Vagina (tissue), 2 donors: ENCODE measurements around the gene NES. TPM values are rescaled to one million over a fixed set of nuclear protein-coding genes. Genes with fewer than 3 reads are reported as not detected.

Experiments
- DNase-seq, 2 donors: peaks; one replicate each; pipeline ENCODE4 v3.0.0-alpha.2; 2017; ENCODE audit errors: extremely low spot score in 2 of 2
- H3K27ac ChIP-seq: fragments of 200-600 bp; sonication (generic); one replicate; pipeline ENCODE4 v1.5.1; 2019
- H3K27me3 ChIP-seq: fragments of 200-600 bp; sonication (generic); one replicate; pipeline ENCODE4 v1.5.1; 2019
- H3K36me3 ChIP-seq, 2 donors: fragments of 200-600 bp; sonication (generic); one replicate each; pipeline ENCODE4 v1.5.1; 2017 to 2019
- H3K4me1 ChIP-seq: fragments of 200-600 bp; sonication (generic); one replicate; pipeline ENCODE4 v1.5.1; 2019
- H3K4me3 ChIP-seq, 2 donors: fragments of 200-600 bp; sonication (generic); 1 replicate in 1 of 2; 2 replicates in 1 of 2; pipeline ENCODE4 v1.5.1; 2016 to 2019
- H3K9me3 ChIP-seq: fragments of 200-600 bp; sonication (generic); one replicate; pipeline ENCODE4 v1.5.1; 2019
- POLR2A ChIP-seq, 2 donors: fragments of 450-650 bp; IDR thresholded peaks; one replicate each; pipeline ENCODE4 v1.6.1; 2017; ENCODE audit warnings: antibody characterized with exemption in 2 of 2, mild to moderate bottlenecking in 2 of 2, moderate library complexity in 2 of 2
- POLR2AphosphoS5 ChIP-seq, 2 donors: sonication (generic); formaldehyde crosslinking; IDR thresholded peaks; one replicate each; pipeline ENCODE4 v1.9.0; 2017; ENCODE audit warnings: antibody characterized with exemption in 2 of 2, mild to moderate bottlenecking in 2 of 2, low read depth in 1 of 2; ENCODE audit not compliant: insufficient read depth in 1 of 2
- intact Hi-C: fragments of 100-400 bp; cut with DNase I; formaldehyde crosslinking; loops from one replicate; pipeline ENCODE4 v1.15.1; 2023
- total RNA-seq: library from RNA; depleted of rRNA; stranded (reverse); fragments of >200 nt; gene quantifications from one replicate; pipeline ENCODE4 v1.2.3, GENCODE V29; 2016
- TF ChIP-seq, protein P1 (sequence below), 3 experiments: fragments of 450-650 bp in 2 of 3; fragments of 200-600 bp in 1 of 3; sonication (generic) in 1 of 3; IDR thresholded peaks; one replicate each; pipeline ENCODE4 v1.5.1; 2017 to 2019; ENCODE audit warnings: antibody characterized with exemption in 3 of 3, mild to moderate bottlenecking in 2 of 3, moderate library complexity in 2 of 3

NES gene
- total RNA-seq, 1 donor from 2014 or later = 16.0 TPM

DNA sequence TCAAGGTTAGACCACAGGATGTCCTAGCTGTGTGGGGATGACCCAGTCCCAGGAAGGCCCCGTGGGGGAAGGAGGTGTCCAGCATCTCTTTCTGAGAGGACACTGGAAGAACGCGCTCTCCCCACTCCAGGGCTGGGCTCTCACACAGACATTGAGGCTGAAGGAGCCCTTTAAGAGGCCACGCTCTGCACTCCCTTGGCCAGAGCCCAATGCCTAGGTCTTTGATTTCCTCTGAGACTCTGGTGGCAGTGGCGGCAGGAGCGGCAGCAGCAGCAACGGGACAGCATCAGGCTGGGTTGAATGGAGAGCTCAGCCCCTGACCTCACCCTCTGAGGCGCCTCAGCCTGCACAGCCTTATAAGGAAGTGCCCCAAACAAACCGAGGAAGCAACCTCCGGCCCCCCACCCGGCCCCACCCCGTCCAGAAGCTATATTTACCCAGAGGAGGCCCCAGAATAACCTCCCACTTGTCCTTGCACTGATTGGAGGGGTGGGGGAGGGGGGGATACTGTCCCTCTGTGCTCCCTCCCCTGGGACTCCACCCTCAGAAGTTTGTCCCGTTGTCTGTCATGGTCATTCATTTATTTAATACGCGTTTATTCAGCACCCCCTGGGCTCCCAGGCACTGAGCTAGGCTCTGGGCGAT lies 12.3 kb downstream of the NES start:
- intact Hi-C loops = loop anchor here (5.0 kb wide), 1 partner anchor 43 kb away; no protein-coding TSS in a partner anchor
- Histone ChIP-seq H3K36me3 (no peaks in the 10 kb centered on the region), H3K9me3 (no peaks in the 10 kb centered on the region), H3K4me3 (no peak overlapping the region), H3K27ac (peak overlapping the region; percentile 85), H3K4me1 (peaks cover 78% of the 10 kb centered on the region), H3K27me3 (no peaks in the 10 kb centered on the region)
- DNase-seq = no peak
- TF ChIP-seq POLR2AphosphoS5 (IDR thresholded peaks at IDR 0.05; ENCODE audit: insufficient read depth in 1 of 2, low read depth in 1 of 2) = peak in 1 of 2 donors; percentile 32
- TF ChIP-seq POLR2A (IDR thresholded peaks at IDR 0.05) = no peak

DNA sequence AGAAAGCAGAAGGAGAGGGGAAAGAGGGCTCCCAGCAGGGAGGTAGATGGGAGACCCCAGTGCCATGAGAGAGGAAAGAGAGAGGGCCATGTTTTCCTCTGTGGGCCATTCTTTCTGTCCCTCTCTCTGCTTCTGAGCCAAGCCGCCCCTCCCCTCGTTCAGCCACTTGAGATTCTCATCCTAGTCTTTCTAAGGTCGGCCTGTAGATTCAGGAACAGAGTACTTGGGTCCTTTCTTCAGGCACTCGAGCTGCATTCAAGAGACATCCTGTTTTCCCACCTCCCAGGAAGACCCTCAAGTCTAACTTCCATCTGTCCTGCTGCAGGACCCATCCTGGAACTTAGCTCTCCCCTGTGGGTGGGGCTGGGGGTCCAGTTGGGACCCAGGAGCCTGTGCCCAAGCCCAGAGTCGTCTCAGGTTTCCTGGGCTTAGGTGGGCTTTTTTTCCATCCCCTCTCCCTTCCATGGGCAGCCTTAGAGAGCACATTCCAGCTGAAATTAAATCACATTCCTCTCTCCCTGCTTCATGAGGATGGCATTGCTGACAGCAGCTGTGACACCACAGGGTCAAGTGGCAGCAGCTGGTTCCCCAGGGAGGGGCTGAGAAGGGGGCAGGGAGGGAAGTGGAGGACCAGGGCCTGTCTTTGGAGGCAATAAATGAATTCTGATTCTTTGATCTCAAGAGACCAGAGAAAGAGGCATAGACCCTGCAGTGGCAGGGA lies 13.0 kb downstream of the NES start:
- Histone ChIP-seq H3K4me3 (no peak overlapping the region), H3K9me3 (no peaks in the 10 kb centered on the region), H3K36me3 (no peaks in the 10 kb centered on the region), H3K27me3 (no peaks in the 10 kb centered on the region), H3K27ac (peak overlapping the region; percentile 85), H3K4me1 (peaks cover 82% of the 10 kb centered on the region)
- intact Hi-C loops = no loop called here
- no peak for TF ChIP-seq POLR2AphosphoS5 (IDR thresholded peaks at IDR 0.05; ENCODE audit: insufficient read depth in 1 of 2, low read depth in 1 of 2)
- TF ChIP-seq, protein P1, sequence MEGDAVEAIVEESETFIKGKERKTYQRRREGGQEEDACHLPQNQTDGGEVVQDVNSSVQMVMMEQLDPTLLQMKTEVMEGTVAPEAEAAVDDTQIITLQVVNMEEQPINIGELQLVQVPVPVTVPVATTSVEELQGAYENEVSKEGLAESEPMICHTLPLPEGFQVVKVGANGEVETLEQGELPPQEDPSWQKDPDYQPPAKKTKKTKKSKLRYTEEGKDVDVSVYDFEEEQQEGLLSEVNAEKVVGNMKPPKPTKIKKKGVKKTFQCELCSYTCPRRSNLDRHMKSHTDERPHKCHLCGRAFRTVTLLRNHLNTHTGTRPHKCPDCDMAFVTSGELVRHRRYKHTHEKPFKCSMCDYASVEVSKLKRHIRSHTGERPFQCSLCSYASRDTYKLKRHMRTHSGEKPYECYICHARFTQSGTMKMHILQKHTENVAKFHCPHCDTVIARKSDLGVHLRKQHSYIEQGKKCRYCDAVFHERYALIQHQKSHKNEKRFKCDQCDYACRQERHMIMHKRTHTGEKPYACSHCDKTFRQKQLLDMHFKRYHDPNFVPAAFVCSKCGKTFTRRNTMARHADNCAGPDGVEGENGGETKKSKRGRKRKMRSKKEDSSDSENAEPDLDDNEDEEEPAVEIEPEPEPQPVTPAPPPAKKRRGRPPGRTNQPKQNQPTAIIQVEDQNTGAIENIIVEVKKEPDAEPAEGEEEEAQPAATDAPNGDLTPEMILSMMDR (IDR thresholded peaks at IDR 0.05) = no peak
- no peak for TF ChIP-seq POLR2A (IDR thresholded peaks at IDR 0.05)
- no peak for DNase-seq

DNA sequence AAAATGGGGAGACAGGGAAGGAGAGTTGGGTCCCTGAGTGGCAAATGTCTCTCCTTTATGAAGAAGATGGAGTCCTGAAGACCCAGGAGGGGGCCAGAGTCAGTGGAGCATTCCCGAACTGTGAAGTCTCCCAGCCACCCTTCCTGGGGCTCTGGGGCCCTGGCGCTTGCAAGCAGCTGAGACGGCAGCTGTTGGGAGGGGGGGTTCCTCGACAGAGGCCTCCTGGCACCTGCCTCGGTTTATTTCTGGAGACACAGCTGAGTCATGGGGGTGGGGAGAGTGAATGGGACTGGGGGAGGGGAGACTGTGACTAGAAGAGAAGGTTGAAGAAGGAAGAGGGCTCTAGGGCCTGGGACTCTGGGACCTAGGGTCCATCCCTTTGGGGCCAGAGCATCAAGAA lies 14.0 kb downstream of the NES start:
- Histone ChIP-seq H3K4me3 (no peak overlapping the region), H3K27ac (peak overlapping the region; percentile 85), H3K9me3 (no peaks in the 10 kb centered on the region), H3K27me3 (no peaks in the 10 kb centered on the region), H3K4me1 (peaks cover 74% of the 10 kb centered on the region), H3K36me3 (no peaks in the 10 kb centered on the region)
- intact Hi-C loops = no loop called here
- TF ChIP-seq POLR2AphosphoS5 (IDR thresholded peaks at IDR 0.05; ENCODE audit: insufficient read depth in 1 of 2, low read depth in 1 of 2) (no peak), POLR2A (IDR thresholded peaks at IDR 0.05) (no peak)
- TF ChIP-seq, protein P1 (IDR thresholded peaks at IDR 0.05) = no peak
- DNase-seq = no peak

DNA sequence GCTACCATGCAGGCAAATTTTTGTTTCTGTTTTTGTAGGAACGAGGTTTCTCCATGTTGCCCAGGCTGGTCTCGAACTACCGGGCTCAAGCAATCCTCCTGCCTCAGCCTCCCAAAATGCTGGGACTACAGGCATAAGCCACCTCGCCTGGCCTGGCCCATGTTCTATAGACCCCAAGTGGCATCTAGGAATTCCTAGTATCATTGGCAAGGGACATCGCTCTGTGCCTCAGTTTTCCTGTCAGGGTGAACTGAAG lies 14.5 kb downstream of the NES start:
- peak overlapping the region; percentile 85 for H3K27ac ChIP-seq
- DNase-seq = no peak
- H3K27me3 ChIP-seq = no peaks in the 10 kb centered on the region
- no peak overlapping the region for H3K4me3 ChIP-seq
- TF ChIP-seq, protein P1 (IDR thresholded peaks at IDR 0.05) = no peak
- TF ChIP-seq POLR2A (IDR thresholded peaks at IDR 0.05) = no peak
- TF ChIP-seq POLR2AphosphoS5 (IDR thresholded peaks at IDR 0.05; ENCODE audit: insufficient read depth in 1 of 2, low read depth in 1 of 2) = no peak
- intact Hi-C loops = no loop called here
- H3K36me3 ChIP-seq = no peaks in the 10 kb centered on the region
- H3K4me1 ChIP-seq = peaks cover 72% of the 10 kb centered on the region
- H3K9me3 ChIP-seq = no peaks in the 10 kb centered on the region

DNA sequence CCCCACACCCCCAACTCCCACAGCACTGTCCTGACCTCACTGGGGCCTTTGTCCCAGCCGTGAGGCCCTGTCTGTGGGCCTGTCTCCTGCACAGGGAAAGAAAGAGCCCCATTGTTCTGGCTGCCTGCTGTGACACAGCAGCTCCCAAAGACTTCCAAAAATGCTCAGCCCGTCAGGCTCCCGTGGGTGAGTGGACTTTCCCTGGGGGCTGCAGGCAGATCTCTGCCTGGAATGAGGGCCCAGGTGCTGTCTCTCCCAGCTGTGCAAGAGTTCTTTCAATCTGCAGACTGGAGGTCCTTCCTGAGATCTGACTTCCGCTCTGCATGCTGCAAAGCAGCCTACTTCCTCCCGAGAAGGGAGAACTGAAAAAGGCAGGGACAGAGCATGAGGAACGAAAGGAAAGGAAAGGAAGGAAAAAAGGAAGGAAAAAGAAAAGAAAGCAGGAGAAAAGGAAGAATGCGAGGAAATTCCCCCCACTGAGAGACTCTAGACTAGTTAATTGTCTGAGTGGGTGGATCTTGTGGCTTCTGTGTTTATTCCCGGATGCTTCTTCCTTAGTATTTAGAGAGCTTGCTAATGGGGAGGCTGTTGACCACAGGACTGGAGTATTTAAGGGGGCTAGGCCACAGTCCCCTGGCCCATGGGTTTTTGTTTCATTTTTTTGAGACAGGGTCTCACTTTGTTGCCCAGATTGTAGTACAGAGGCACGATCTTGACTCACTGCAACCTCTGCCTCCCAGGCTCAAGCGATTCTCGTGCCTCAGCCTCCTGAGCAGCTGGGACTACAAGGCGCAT lies 15.0 kb downstream of the NES start:
- no peak for TF ChIP-seq POLR2AphosphoS5 (IDR thresholded peaks at IDR 0.05; ENCODE audit: insufficient read depth in 1 of 2, low read depth in 1 of 2)
- no peak for TF ChIP-seq POLR2A (IDR thresholded peaks at IDR 0.05)
- H3K4me1 ChIP-seq = peaks cover 72% of the 10 kb centered on the region

More for the DNA sequence above, 15.0 kb downstream of the NES start:
- no peaks in the 10 kb centered on the region for H3K36me3 ChIP-seq
- no peaks in the 10 kb centered on the region for H3K27me3 ChIP-seq
- H3K27ac ChIP-seq = peak overlapping the region; percentile 85
- no peak for DNase-seq
- intact Hi-C loops = no loop called here
- H3K4me3 ChIP-seq = no peak overlapping the region
- no peaks in the 10 kb centered on the region for H3K9me3 ChIP-seq
